Measurements from ENCODE around the gene CBX8. TPM values are rescaled to one million over a fixed set of nuclear protein-coding genes. Genes with fewer than 3 reads are reported as not detected.

The CBX8 gene
- total RNA-seq, 4 donors from 2014 or later, result 2.3 to 4.7 (median 2.6) TPM

DNA sequence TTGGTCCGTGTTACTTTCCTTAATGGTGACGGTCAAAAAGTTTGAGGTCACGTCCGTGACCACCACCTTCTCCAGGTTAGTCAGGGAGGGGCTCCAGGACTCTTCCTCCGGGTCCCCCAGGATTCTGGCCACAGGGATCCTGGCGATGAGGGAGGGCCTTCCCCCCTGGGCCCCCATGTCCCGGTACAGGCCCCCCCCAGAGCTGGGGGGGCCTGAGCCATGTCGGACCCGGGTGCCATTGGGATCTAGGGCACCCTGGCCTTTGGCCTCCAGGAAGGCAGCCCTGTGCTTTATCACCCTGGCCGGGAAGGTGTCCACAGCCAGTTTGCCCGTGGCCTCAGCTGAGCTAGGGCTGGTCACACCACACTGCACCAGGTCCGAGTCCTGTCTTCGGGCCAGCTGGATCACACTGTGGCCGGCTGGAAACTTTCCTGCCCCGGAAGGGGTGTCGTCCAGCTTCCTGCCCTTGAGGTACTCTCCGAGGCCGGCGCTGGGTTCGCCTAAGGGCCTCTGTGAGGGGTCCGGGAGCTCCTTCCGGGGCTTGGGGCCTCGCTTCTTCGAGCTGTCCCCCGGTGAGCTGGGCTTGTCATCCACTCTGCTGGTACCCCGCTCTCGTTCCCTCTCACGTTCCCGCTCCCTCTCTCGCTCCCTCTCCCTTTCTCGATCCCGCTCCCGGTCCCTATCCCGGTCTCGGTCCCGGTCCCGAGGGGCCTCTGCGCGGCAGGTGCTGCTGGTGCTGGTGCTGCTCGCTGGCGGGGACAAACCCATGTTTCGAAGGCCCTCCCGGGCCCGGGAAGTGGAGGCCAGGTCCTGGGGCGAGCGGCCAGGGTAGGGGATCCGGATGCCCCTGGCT lies 2.0 kb downstream of the CBX8 start:
- intact Hi-C loops (cut with DNase I), result loop anchor here (5.0 kb wide), 1 partner anchor 47 kb away; no protein-coding TSS in a partner anchor
- TF ChIP-seq POLR2A (IDR thresholded peaks at IDR 0.05) (no peak), CTCF (IDR thresholded peaks at IDR 0.05) (no peak)
- Histone ChIP-seq H3K9me3 (no peaks in the 10 kb centered on the region), H3K27ac (no peak overlapping the region), H3K4me1 (peaks cover 52 to 87% (median 56%) of the 10 kb centered on the region in 3 donors), H3K4me3 (no peak overlapping the region), H3K36me3 (peaks cover 0 to 13% (median 0%) of the 10 kb centered on the region in 3 donors), H3K27me3 (peaks cover 30 to 85% (median 56%) of the 10 kb centered on the region in 4 donors)
- WGBS, 2 donors, result 91% methylated on average over 21 to 22 of the region's 47 CpGs
- no peak for DNase-seq

DNA sequence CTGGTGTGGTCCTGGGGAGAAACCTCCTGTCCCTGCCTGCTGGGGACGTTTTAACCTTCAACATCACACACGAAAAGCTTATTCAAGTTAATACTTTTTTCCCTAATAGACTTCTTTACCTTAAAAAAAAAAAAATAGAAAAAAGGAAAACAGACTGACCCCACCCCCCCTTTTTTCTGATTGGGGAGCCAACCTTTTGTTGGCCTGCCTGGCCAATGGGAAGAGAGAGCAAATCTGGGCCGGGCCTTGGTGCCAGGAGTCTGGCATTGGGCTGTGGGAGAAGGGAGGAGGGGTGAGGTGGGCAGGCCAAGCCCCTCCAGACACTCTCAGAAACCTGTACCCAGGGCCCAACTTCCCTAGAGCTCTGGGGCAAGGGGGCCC lies 3.0 kb downstream of the CBX8 start:
- H3K9me3 ChIP-seq, result no peaks in the 10 kb centered on the region
- TF ChIP-seq POLR2A (IDR thresholded peaks at IDR 0.05) (no peak), CTCF (IDR thresholded peaks at IDR 0.05) (no peak)
- peaks cover 29 to 85% (median 52%) of the 10 kb centered on the region in 4 donors for H3K27me3 ChIP-seq
- intact Hi-C loops (cut with DNase I), result no loop called here
- H3K4me1 ChIP-seq, result peaks cover 43 to 84% (median 48%) of the 10 kb centered on the region in 3 donors
- H3K4me3 ChIP-seq, result peak overlapping the region in 1 of 4 donors; percentile 59
- 61 to 83% methylated on average over 3 of the region's 3 CpGs for WGBS, 2 donors
- H3K27ac ChIP-seq, result peak overlapping the region in 3 of 4 donors; percentile 32 to 85 (median 66)
- DNase-seq, result no peak
- peaks cover 0 to 13% (median 0%) of the 10 kb centered on the region in 3 donors for H3K36me3 ChIP-seq

DNA sequence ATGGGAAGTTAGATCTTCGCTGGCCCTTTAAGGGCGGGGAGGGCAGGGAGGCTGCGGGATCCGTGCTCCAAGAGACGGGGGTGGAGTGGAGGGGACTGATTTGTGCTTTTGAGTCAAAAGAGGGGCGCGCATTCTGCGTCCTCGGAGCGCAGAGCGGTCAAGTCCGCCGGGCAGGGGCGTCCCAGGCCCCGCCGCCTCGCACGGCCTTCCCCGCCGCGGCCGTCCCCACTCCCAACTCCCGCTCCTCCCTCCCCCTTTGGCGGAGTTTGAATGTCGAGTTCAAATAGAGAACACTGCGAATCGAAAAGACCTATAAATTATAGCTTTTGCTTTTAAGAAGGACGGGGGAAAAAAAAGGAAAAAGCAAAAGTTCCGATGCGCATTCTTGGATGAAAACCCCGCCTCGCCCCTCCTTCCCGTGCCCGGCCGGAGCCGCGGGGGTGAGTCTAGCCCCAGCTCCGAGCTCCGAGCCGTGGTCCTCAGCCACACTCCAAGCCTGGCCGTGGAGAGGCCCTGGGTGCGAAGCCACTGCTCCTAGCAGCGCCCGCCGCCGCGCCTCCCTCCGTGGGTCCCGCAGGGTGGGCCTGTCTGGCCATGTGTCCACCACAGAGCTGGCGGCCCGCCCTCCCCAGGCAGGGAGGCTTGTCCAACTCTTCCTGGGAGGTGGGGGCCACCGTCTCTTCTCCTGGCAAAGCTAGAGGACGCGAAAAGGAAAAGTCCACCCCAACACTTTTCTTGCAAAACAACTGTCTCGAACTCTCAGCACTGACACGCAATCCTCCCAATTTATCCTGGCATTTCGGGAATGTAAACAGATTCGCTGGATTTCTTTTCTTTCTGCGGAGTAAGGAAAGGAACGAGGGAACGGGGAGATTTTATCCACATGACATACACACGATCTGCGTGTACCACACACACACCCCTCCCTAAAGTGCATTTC lies 3.6 kb downstream of the CBX8 start:
- H3K27ac ChIP-seq, result peak overlapping the region in 3 of 4 donors; percentile 32 to 85 (median 66)
- peaks cover 25 to 85% (median 47%) of the 10 kb centered on the region in 4 donors for H3K27me3 ChIP-seq
- peaks cover 0 to 13% (median 0%) of the 10 kb centered on the region in 3 donors for H3K36me3 ChIP-seq
- WGBS, 2 donors, result 46 to 51% methylated on average over 23 to 32 of the region's 63 CpGs
- TF ChIP-seq POLR2A (IDR thresholded peaks at IDR 0.05) (no peak), CTCF (IDR thresholded peaks at IDR 0.05) (no peak)
- peaks cover 36 to 78% (median 41%) of the 10 kb centered on the region in 3 donors for H3K4me1 ChIP-seq
- intact Hi-C loops (cut with DNase I), result no loop called here
- peak overlapping the region; percentile 8 to 59 (median 30) for H3K4me3 ChIP-seq
- no peak for DNase-seq
- H3K9me3 ChIP-seq, result no peaks in the 10 kb centered on the region

DNA sequence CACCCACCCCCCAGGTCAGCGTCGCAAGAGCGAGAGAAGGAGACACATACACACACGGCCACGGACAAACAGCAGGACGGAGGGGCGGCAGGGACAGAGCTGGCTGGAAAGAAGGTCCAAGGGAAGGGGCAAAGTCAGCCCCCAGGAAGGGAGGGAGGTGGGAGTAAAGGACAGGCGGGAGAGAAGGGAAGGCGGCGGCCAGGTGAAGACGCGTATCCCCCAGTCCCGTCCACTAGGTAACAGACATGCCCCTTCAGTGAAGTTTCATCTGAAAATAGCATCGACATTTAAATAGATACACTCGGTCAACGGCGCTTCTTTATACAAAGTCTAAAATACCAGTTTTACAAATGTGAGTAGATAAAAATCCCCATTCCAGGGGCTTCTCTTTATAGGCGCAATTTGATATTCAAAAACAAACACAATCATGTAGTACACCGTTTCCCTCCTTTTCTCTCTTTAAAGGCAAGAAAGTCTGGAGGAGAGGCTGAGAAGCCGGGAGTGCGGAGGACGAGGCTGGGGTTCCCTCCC lies 4.5 kb downstream of the CBX8 start:
- intact Hi-C loops (cut with DNase I), result no loop called here
- DNase-seq, result no peak
- H3K4me1 ChIP-seq, result peaks cover 28 to 69% (median 35%) of the 10 kb centered on the region in 3 donors
- peaks cover 0 to 13% (median 0%) of the 10 kb centered on the region in 3 donors for H3K36me3 ChIP-seq
- peak overlapping the region in 3 of 4 donors; percentile 22 to 59 (median 39) for H3K4me3 ChIP-seq
- no peak overlapping the region for H3K27ac ChIP-seq
- peaks cover 25 to 85% (median 41%) of the 10 kb centered on the region in 4 donors for H3K27me3 ChIP-seq
- H3K9me3 ChIP-seq, result no peaks in the 10 kb centered on the region
- WGBS, 2 donors, result 10 to 15% methylated on average over 22 of the region's 22 CpGs
- TF ChIP-seq POLR2A (IDR thresholded peaks at IDR 0.05) (no peak), CTCF (IDR thresholded peaks at IDR 0.05) (no peak)
